ENCODE results near the gene SLC41A2. TPM values are rescaled to one million over a fixed set of nuclear protein-coding genes. Genes with fewer than 3 reads are reported as not detected.

Gene SLC41A2
- total and polyA plus RNA-seq, 10 of the 15 experiments (the other 5 are each of a cell fraction or from before 2014, with no cell fraction given): 3.5 to 19.0 (median 11.3) TPM

DNA sequence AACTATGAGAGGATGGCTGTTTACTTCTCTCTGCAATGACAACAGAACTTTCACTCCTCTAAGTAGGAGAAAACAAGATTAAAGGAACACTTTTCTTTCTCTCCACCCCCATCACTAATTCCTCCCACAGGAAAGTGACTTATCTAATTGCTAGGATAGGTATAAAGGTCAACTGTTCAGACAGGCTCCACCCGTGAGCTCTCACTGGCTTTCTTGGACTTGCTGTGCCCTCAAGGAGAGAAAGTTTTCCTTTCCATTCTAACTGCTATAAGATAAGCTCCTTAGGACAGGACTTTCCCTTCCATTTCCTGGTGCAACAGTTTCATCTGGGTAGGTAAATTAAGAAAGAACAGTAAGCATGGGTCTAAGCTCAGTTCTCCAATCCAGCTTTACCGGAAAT is 4.8 kb downstream of the SLC41A2 start:
- FAIRE-seq (no peak), ATAC-seq (no peak), DNase-seq (ENCODE audit: low read depth, low spot score) (no peak)
- Histone ChIP-seq H4K20me1 (ENCODE audit: control insufficient read depth, insufficient read depth) (no peaks in the 10 kb centered on the region), H3K4me3 (no peak overlapping the region), H3K9ac (ENCODE audit: control insufficient read depth, insufficient read depth, low read length) (no peak overlapping the region), H3K79me2 (ENCODE audit: control insufficient read depth, insufficient read depth, low read length) (peaks cover 6% of the 10 kb centered on the region), H3K27me3 (replicated peaks in 1 of 2; ENCODE audit: control insufficient read depth in 2 of 2, insufficient read depth in 2 of 2, low read length in 1 of 2) (no peaks in the 10 kb centered on the region), H2AFZ (ENCODE audit: control insufficient read depth, low read depth, low read length) (no peak overlapping the region), H3K4me2 (ENCODE audit: control insufficient read depth, insufficient read depth) (no peak overlapping the region), H3K27ac (ENCODE audit: control insufficient read depth, insufficient read depth) (no peak overlapping the region), H3K9me3 (replicated peaks; ENCODE audit: control insufficient read depth, insufficient read depth, low read length) (no peaks in the 10 kb centered on the region; the same call in 2 of the 3 replicates), H3K4me1 (ENCODE audit: control insufficient read depth, insufficient read depth, low read length) (no peaks in the 10 kb centered on the region), H3K36me3 (ENCODE audit: control insufficient read depth in 2 of 2, insufficient read depth in 2 of 2, low read length in 1 of 2) (no peaks in the 10 kb centered on the region)
- WGBS (ENCODE audit: insufficient coverage, insufficient replicate concordance, low lambda C conversion rate, missing lambda C conversion rate): 59% methylated on average over 2 of the region's 2 CpGs
- intact Hi-C loops (cut with micrococcal nuclease; ENCODE audit: unreplicated experiment): loop anchor here (10.0 kb wide), 1 partner anchor 269 kb away; no protein-coding TSS in a partner anchor
- TF ChIP-seq ASH2L (IDR thresholded peaks at IDR 0.05; ENCODE audit: borderline replicate concordance, low read depth) (no peak), MYB (IDR thresholded peaks at IDR 0.05; ENCODE audit: borderline replicate concordance, low read depth, low read length) (no peak), MEF2A (IDR thresholded peaks at IDR 0.05; ENCODE audit: insufficient read depth, low read depth, low read length) (no peak), ZBED1 (IDR thresholded peaks at IDR 0.05; ENCODE audit: borderline replicate concordance) (no peak), MYC (IDR thresholded peaks at IDR 0.05; ENCODE audit: insufficient read depth, insufficient read length, insufficient replicate concordance, low read length, severe bottlenecking) (no peak), NR2C2 (IDR thresholded peaks at IDR 0.05; ENCODE audit: borderline replicate concordance, control insufficient read depth, insufficient read length, low read depth) (no peak), CHD1 (IDR thresholded peaks at IDR 0.05; ENCODE audit: low read depth, low read length) (no peak), BMI1 (IDR thresholded peaks at IDR 0.05; ENCODE audit: borderline replicate concordance) (no peak), RFX5 (IDR thresholded peaks at IDR 0.05; ENCODE audit: low read depth, low read length) (no peak), JUNB (IDR thresholded peaks at IDR 0.05) (no peak), ZNF622 (IDR thresholded peaks at IDR 0.05) (no peak), NFYA (IDR thresholded peaks at IDR 0.05; ENCODE audit: borderline replicate concordance, low read depth, low read length) (no peak)
- TF ChIP-seq, protein P1, sequence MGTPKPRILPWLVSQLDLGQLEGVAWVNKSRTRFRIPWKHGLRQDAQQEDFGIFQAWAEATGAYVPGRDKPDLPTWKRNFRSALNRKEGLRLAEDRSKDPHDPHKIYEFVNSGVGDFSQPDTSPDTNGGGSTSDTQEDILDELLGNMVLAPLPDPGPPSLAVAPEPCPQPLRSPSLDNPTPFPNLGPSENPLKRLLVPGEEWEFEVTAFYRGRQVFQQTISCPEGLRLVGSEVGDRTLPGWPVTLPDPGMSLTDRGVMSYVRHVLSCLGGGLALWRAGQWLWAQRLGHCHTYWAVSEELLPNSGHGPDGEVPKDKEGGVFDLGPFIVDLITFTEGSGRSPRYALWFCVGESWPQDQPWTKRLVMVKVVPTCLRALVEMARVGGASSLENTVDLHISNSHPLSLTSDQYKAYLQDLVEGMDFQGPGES (IDR thresholded peaks at IDR 0.05): no peak
- TF ChIP-seq, protein P2, sequence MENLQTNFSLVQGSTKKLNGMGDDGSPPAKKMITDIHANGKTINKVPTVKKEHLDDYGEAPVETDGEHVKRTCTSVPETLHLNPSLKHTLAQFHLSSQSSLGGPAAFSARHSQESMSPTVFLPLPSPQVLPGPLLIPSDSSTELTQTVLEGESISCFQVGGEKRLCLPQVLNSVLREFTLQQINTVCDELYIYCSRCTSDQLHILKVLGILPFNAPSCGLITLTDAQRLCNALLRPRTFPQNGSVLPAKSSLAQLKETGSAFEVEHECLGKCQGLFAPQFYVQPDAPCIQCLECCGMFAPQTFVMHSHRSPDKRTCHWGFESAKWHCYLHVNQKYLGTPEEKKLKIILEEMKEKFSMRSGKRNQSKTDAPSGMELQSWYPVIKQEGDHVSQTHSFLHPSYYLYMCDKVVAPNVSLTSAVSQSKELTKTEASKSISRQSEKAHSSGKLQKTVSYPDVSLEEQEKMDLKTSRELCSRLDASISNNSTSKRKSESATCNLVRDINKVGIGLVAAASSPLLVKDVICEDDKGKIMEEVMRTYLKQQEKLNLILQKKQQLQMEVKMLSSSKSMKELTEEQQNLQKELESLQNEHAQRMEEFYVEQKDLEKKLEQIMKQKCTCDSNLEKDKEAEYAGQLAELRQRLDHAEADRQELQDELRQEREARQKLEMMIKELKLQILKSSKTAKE (IDR thresholded peaks at IDR 0.05; ENCODE audit: low read depth, poor library complexity, severe bottlenecking): no peak
- TF ChIP-seq, protein P3, sequence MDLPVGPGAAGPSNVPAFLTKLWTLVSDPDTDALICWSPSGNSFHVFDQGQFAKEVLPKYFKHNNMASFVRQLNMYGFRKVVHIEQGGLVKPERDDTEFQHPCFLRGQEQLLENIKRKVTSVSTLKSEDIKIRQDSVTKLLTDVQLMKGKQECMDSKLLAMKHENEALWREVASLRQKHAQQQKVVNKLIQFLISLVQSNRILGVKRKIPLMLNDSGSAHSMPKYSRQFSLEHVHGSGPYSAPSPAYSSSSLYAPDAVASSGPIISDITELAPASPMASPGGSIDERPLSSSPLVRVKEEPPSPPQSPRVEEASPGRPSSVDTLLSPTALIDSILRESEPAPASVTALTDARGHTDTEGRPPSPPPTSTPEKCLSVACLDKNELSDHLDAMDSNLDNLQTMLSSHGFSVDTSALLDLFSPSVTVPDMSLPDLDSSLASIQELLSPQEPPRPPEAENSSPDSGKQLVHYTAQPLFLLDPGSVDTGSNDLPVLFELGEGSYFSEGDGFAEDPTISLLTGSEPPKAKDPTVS (IDR thresholded peaks at IDR 0.05; ENCODE audit: low read depth, low read length): no peak
- no TSS peak for BruUV-seq (replicated peaks)
- ChIA-PET SMC1A (ENCODE audit: uncharacterized antibody, unreplicated experiment) (interaction anchor here (0.7 to 2.4 kb wide), 5 partner anchors 12 to 201 kb away, joined by 3 to 12 read pairs (median 7); no protein-coding TSS in a partner anchor), CTCF (interaction anchor here (1.0 to 1.5 kb wide), 5 partner anchors 22 to 572 kb away, joined by 3 to 7 read pairs (median 4); no protein-coding TSS in a partner anchor), RAD21 (ENCODE audit: unreplicated experiment) (interaction anchor here (2.9 kb wide), 1 partner anchor 22 kb away, joined by 11 read pairs; no protein-coding TSS in a partner anchor), POLR2A (interaction anchor here (1.3 kb wide), 1 partner anchor 10 kb away, joined by 3 read pairs; no protein-coding TSS in a partner anchor)
- in situ Hi-C loops (cut with MboI): no loop called here

Measured in GM12878 (cell line).